Karpas-422 (cell line): ENCODE measurements around the gene RPL41. TPM values are rescaled to one million over a fixed set of nuclear protein-coding genes. Genes with fewer than 3 reads are reported as not detected.

Experiments used
- total RNA-seq: library from RNA; depleted of rRNA; stranded (reverse); fragments of >200 nt; shearing (Covaris generic); gene quantifications from 2 replicates; pipeline ENCODE4 v1.2.3, GENCODE V29; 2014; ENCODE audit warnings: low replicate concordance; rRNA removed

RPL41 gene
- total RNA-seq, 1 experiment from 2014 or later = 7,506 TPM

Other genes with a start within 250 kb of the RPL41 start
- gene PYM1, start 188.7 kb upstream of the RPL41 start, total RNA-seq = 58.9 and 63.8 TPM in 2 replicates
- 70.4 and 88.5 TPM in 2 replicates for gene DGKA, start 185.5 kb upstream of the RPL41 start, total RNA-seq
- gene PMEL, start 150.6 kb upstream of the RPL41 start, total RNA-seq = 8.8 and 9.7 TPM in 2 replicates
- 35.3 and 49.9 TPM in 2 replicates for gene CDK2, start 149.8 kb upstream of the RPL41 start, total RNA-seq
- 43.8 and 62.4 TPM in 2 replicates for gene RAB5B, start 142.6 kb upstream of the RPL41 start, total RNA-seq
- gene SUOX, start 119.4 kb upstream of the RPL41 start, total RNA-seq = 3.1 and 11.0 TPM in 2 replicates
- gene IKZF4, start 95.6 kb upstream of the RPL41 start, total RNA-seq = 1.0 and 7.4 TPM in 2 replicates
- gene RPS26, start 74.7 kb upstream of the RPL41 start, total RNA-seq = 417 and 1,471 TPM in 2 replicates
- not detected in 2 replicates for gene ERBB3, start 36.5 kb upstream of the RPL41 start, total RNA-seq
- gene PA2G4, start 12.1 kb upstream of the RPL41 start, total RNA-seq = 111 and 267 TPM in 2 replicates
- 11.9 and 13.4 TPM in 2 replicates for gene ZC3H10, start 1.6 kb downstream of the RPL41 start, total RNA-seq
- 75.3 and 75.7 TPM in 2 replicates for gene ESYT1, start 11.6 kb downstream of the RPL41 start, total RNA-seq
- gene MYL6B, start 36.0 kb downstream of the RPL41 start, total RNA-seq = 33.1 and 94.4 TPM in 2 replicates
- gene MYL6, start 41.7 kb downstream of the RPL41 start, total RNA-seq = 640 and 780 TPM in 2 replicates
- 26.2 and 42.2 TPM in 2 replicates for gene SMARCC2, start 72.8 kb downstream of the RPL41 start, total RNA-seq
- 52.0 and 63.6 TPM in 2 replicates for gene RNF41, start 105.3 kb downstream of the RPL41 start, total RNA-seq
- 45.6 and 54.2 TPM in 2 replicates for gene NABP2, start 107.7 kb downstream of the RPL41 start, total RNA-seq
- gene SLC39A5, start 113.4 kb downstream of the RPL41 start, total RNA-seq = 0.61 TPM in 1 of 2 replicates, not detected in the other
- gene ANKRD52, start 141.8 kb downstream of the RPL41 start, total RNA-seq = 14.3 and 18.2 TPM in 2 replicates
- 32.7 and 38.9 TPM in 2 replicates for gene COQ10A, start 150.3 kb downstream of the RPL41 start, total RNA-seq
- gene CS, start 183.7 kb downstream of the RPL41 start, total RNA-seq = 80.4 and 158 TPM in 2 replicates
- gene CNPY2, start 199.4 kb downstream of the RPL41 start, total RNA-seq = 85.1 and 107 TPM in 2 replicates
- gene PAN2, start 217.4 kb downstream of the RPL41 start, total RNA-seq = 72.3 and 74.3 TPM in 2 replicates
- 5.9 and 8.1 TPM in 2 replicates for gene IL23A, start 222.3 kb downstream of the RPL41 start, total RNA-seq
- 86.1 and 93.5 TPM in 2 replicates for gene STAT2, start 243.5 kb downstream of the RPL41 start, total RNA-seq
- not detected in 2 replicates for gene APOF, start 246.2 kb downstream of the RPL41 start, total RNA-seq